Prostate gland (tissue), 2 donors: Measurements from ENCODE around the gene IDH3B.

Experiments used
- CTCF ChIP-seq, 4 experiments: fragments of 200-600 bp in 2 of 4; fragments of 450-650 bp in 2 of 4; sonication (generic) in 2 of 4; IDR thresholded peaks; 1 replicate in 3 of 4; 2 replicates in 1 of 4; pipeline ENCODE4 v1.5.1; 2016 to 2019; ENCODE audit warnings: antibody characterized with exemption in 4 of 4, mild to moderate bottlenecking in 2 of 4, moderate library complexity in 2 of 4
- POLR2A ChIP-seq: fragments of 450-650 bp; IDR thresholded peaks from one replicate; pipeline ENCODE4 v1.6.1; 2016; ENCODE audit warnings: antibody characterized with exemption, mild to moderate bottlenecking
- POLR2AphosphoS5 ChIP-seq: sonication (generic); formaldehyde crosslinking; IDR thresholded peaks from one replicate; pipeline ENCODE4 v1.6.1; 2017; ENCODE audit warnings: antibody characterized with exemption

GRCh38 chr20:2698186-2698817, 34.3 kb upstream of the IDH3B start:
- TF ChIP-seq POLR2A = no peak
- no peak for TF ChIP-seq CTCF (IDR thresholded peaks at IDR 0.05)
- TF ChIP-seq POLR2AphosphoS5 = no peak
